ENCODE results near the gene PROCR.

Gene PROCR

GRCh38 chr20:35225319-35226125 is 53.6 kb downstream of the PROCR start:
- no peak overlapping the region for H3K27ac ChIP-seq (ENCODE audit: low read depth, low read length)
- no peak overlapping the region for H3K4me3 ChIP-seq (ENCODE audit: low read length)
- H3F3A ChIP-seq (ENCODE audit: control insufficient read depth, insufficient read depth): no peaks in the 10 kb centered on the region
- peaks cover 48% of the 10 kb centered on the region for H3K27me3 ChIP-seq (ENCODE audit: control insufficient read depth, low read length)
- H3K9me2 ChIP-seq (replicated peaks; ENCODE audit: control insufficient read depth, low read length): no peaks in the 10 kb centered on the region
- no peak overlapping the region for H3K4me2 ChIP-seq (ENCODE audit: low read length)
- no peak for TF ChIP-seq CTCF (IDR thresholded peaks at IDR 0.05; ENCODE audit: low read depth, low read length, poor library complexity, severe bottlenecking)
- TF ChIP-seq EZH2phosphoT487 (IDR thresholded peaks at IDR 0.05; ENCODE audit: borderline replicate concordance, low read length): no peak
- H3K36me3 ChIP-seq (ENCODE audit: control insufficient read depth, low read length): no peaks in the 10 kb centered on the region
- H3K9me3 ChIP-seq (ENCODE audit: control insufficient read depth, insufficient read depth, low read length): no peaks in the 10 kb centered on the region
- no peaks in the 10 kb centered on the region for H3K79me2 ChIP-seq (ENCODE audit: control insufficient read depth, low read length)
- no peaks in the 10 kb centered on the region for H3K4me1 ChIP-seq (ENCODE audit: control insufficient read depth, low read length)
- H4K20me1 ChIP-seq (ENCODE audit: control insufficient read depth, insufficient read depth, low read depth, low read length): no peaks in the 10 kb centered on the region

- H3K27me3 ChIP-seq (ENCODE audit: control insufficient read depth, low read length): peaks cover 56% of the 10 kb centered on the region
- H3K27ac ChIP-seq (ENCODE audit: low read depth, low read length): no peak within 1 kb of the TSS
- H3K4me3 ChIP-seq (ENCODE audit: low read length): no peak within 1 kb of the TSS
- no peaks in the 10 kb centered on the region for H3K36me3 ChIP-seq (ENCODE audit: control insufficient read depth, low read length)
- no peaks in the 10 kb centered on the region for H3K79me2 ChIP-seq (ENCODE audit: control insufficient read depth, low read length)
- no peaks in the 10 kb centered on the region for H3K4me1 ChIP-seq (ENCODE audit: control insufficient read depth, low read length)
- no peak within 1 kb of the TSS for H3K4me2 ChIP-seq (ENCODE audit: low read length)
- no peaks in the 10 kb centered on the region for H3K9me2 ChIP-seq (replicated peaks; ENCODE audit: control insufficient read depth, low read length)
- no peaks in the 10 kb centered on the region for H3F3A ChIP-seq (ENCODE audit: control insufficient read depth, insufficient read depth)
- no peaks in the 10 kb centered on the region for H4K20me1 ChIP-seq (ENCODE audit: control insufficient read depth, insufficient read depth, low read depth, low read length)
- TF ChIP-seq EZH2phosphoT487 (IDR thresholded peaks at IDR 0.05; ENCODE audit: borderline replicate concordance, low read length): no peak
- TF ChIP-seq CTCF (IDR thresholded peaks at IDR 0.05; ENCODE audit: low read depth, low read length, poor library complexity, severe bottlenecking): no peak
- no peaks in the 10 kb centered on the region for H3K9me3 ChIP-seq (ENCODE audit: control insufficient read depth, insufficient read depth, low read length)
Observed at GRCh38 chr20:35226126-35226883, 54.4 kb downstream of the PROCR start, which contains the start of gene MMP24. MMP24 (plus strand) TSS chr20:35226690; CDS start chr20:35226739, 49 bp downstream.
